ENCODE measurements around the gene INTS6.

INTS6 gene

GRCh38 chr13:51481656-51482055, 28.8 kb upstream of the INTS6 start:
- TF ChIP-seq TCF4 (CRISPR knock-in tag; IDR thresholded peaks at IDR 0.05; ENCODE audit: borderline replicate concordance) (no peak), POU6F1 (CRISPR knock-in tag; IDR thresholded peaks at IDR 0.05; ENCODE audit: borderline replicate concordance, low read depth) (no peak), ARNTL (CRISPR knock-in tag; IDR thresholded peaks at IDR 0.05; ENCODE audit: borderline replicate concordance, low read depth) (no peak), ZC3H10 (CRISPR knock-in tag; IDR thresholded peaks at IDR 0.05) (no peak), BACH2 (CRISPR knock-in tag; IDR thresholded peaks at IDR 0.05; ENCODE audit: borderline replicate concordance) (no peak), CSDC2 (CRISPR knock-in tag; IDR thresholded peaks at IDR 0.05) (no peak), ZNF70 (CRISPR knock-in tag; IDR thresholded peaks at IDR 0.05) (no peak), RARB (CRISPR knock-in tag; IDR thresholded peaks at IDR 0.05) (no peak), SNAI2 (CRISPR knock-in tag; IDR thresholded peaks at IDR 0.05) (no peak), ESRRG (CRISPR knock-in tag; IDR thresholded peaks at IDR 0.05) (no peak), ZNF565 (CRISPR knock-in tag; conservative IDR thresholded peaks at IDR 0.05; ENCODE audit: low read depth) (no peak), ZFP3 (CRISPR knock-in tag; IDR thresholded peaks at IDR 0.05) (no peak)
- TF ChIP-seq, protein P1, sequence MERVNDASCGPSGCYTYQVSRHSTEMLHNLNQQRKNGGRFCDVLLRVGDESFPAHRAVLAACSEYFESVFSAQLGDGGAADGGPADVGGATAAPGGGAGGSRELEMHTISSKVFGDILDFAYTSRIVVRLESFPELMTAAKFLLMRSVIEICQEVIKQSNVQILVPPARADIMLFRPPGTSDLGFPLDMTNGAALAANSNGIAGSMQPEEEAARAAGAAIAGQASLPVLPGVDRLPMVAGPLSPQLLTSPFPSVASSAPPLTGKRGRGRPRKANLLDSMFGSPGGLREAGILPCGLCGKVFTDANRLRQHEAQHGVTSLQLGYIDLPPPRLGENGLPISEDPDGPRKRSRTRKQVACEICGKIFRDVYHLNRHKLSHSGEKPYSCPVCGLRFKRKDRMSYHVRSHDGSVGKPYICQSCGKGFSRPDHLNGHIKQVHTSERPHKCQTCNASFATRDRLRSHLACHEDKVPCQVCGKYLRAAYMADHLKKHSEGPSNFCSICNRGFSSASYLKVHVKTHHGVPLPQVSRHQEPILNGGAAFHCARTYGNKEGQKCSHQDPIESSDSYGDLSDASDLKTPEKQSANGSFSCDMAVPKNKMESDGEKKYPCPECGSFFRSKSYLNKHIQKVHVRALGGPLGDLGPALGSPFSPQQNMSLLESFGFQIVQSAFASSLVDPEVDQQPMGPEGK (CRISPR knock-in tag; IDR thresholded peaks at IDR 0.05; ENCODE audit: borderline replicate concordance), result no peak
- TF ChIP-seq, protein P2, sequence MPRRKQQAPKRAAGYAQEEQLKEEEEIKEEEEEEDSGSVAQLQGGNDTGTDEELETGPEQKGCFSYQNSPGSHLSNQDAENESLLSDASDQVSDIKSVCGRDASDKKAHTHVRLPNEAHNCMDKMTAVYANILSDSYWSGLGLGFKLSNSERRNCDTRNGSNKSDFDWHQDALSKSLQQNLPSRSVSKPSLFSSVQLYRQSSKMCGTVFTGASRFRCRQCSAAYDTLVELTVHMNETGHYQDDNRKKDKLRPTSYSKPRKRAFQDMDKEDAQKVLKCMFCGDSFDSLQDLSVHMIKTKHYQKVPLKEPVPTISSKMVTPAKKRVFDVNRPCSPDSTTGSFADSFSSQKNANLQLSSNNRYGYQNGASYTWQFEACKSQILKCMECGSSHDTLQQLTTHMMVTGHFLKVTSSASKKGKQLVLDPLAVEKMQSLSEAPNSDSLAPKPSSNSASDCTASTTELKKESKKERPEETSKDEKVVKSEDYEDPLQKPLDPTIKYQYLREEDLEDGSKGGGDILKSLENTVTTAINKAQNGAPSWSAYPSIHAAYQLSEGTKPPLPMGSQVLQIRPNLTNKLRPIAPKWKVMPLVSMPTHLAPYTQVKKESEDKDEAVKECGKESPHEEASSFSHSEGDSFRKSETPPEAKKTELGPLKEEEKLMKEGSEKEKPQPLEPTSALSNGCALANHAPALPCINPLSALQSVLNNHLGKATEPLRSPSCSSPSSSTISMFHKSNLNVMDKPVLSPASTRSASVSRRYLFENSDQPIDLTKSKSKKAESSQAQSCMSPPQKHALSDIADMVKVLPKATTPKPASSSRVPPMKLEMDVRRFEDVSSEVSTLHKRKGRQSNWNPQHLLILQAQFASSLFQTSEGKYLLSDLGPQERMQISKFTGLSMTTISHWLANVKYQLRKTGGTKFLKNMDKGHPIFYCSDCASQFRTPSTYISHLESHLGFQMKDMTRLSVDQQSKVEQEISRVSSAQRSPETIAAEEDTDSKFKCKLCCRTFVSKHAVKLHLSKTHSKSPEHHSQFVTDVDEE (CRISPR knock-in tag; IDR thresholded peaks at IDR 0.05), result no peak
- TF ChIP-seq, protein P3, sequence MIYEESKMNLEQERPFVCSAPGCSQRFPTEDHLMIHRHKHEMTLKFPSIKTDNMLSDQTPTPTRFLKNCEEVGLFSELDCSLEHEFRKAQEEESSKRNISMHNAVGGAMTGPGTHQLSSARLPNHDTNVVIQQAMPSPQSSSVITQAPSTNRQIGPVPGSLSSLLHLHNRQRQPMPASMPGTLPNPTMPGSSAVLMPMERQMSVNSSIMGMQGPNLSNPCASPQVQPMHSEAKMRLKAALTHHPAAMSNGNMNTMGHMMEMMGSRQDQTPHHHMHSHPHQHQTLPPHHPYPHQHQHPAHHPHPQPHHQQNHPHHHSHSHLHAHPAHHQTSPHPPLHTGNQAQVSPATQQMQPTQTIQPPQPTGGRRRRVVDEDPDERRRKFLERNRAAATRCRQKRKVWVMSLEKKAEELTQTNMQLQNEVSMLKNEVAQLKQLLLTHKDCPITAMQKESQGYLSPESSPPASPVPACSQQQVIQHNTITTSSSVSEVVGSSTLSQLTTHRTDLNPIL (CRISPR knock-in tag; IDR thresholded peaks at IDR 0.05; ENCODE audit: low read depth), result no peak
- no peak for ATAC-seq

GRCh38 chr13:51479199-51479523, 26.3 kb upstream of the INTS6 start:
- peak; percentile 88 for ATAC-seq
- peak; percentile 50 for TF ChIP-seq ISL1 (CRISPR knock-in tag; IDR thresholded peaks at IDR 0.05)
- TF ChIP-seq, protein P2 (CRISPR knock-in tag; IDR thresholded peaks at IDR 0.05), result no peak

- peak; percentile 16; the same call in 2 of the 3 replicates for ATAC-seq
- TF ChIP-seq, protein P1 (CRISPR knock-in tag; IDR thresholded peaks at IDR 0.05; ENCODE audit: borderline replicate concordance), result no peak
- no peak for TF ChIP-seq ZFP3 (CRISPR knock-in tag; IDR thresholded peaks at IDR 0.05)
- no peak for TF ChIP-seq ESRRG (CRISPR knock-in tag; IDR thresholded peaks at IDR 0.05)
- no peak for TF ChIP-seq ZNF565 (CRISPR knock-in tag; conservative IDR thresholded peaks at IDR 0.05; ENCODE audit: low read depth)
- no peak for TF ChIP-seq ZNF70 (CRISPR knock-in tag; IDR thresholded peaks at IDR 0.05)
- TF ChIP-seq CSRNP3 (CRISPR knock-in tag; IDR thresholded peaks at IDR 0.05), result no peak
- no peak for TF ChIP-seq ARNTL (CRISPR knock-in tag; IDR thresholded peaks at IDR 0.05; ENCODE audit: borderline replicate concordance, low read depth)
- TF ChIP-seq POU6F1 (CRISPR knock-in tag; IDR thresholded peaks at IDR 0.05; ENCODE audit: borderline replicate concordance, low read depth), result no peak
- no peak for TF ChIP-seq PPARA (CRISPR knock-in tag; IDR thresholded peaks at IDR 0.05; ENCODE audit: borderline replicate concordance)
- TF ChIP-seq ZFP30 (CRISPR knock-in tag; IDR thresholded peaks at IDR 0.05), result no peak
- TF ChIP-seq CSDC2 (CRISPR knock-in tag; IDR thresholded peaks at IDR 0.05), result no peak
- no peak for TF ChIP-seq ZNF8 (CRISPR knock-in tag; IDR thresholded peaks at IDR 0.05)
These were observed 25.8 kb upstream of the INTS6 start for GRCh38 chr13:51478418-51479198.
